ENCODE results near the gene IPO5.

Gene IPO5

DNA sequence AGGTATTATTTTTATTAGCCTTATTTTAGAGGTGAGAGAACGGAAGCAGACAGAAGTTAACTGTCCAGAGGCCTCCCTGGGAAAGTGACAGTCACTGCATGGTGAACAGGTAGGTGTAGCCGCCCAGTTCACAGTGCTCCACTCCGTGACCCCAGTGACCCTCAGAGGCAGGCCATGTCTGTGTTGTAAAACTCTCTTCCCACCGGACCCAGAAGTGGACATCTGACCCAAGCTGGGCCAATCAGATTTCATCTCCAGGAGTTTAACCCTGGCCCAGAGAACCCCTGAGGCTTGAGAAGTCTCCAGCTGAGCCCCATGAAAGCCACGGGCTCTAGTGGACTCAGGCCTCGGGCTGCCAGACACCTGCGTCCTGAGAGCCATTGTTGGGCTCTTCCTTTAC is 105.8 kb downstream of the IPO5 start:
- DNase-seq (ENCODE audit: low read depth), result no peak

DNA sequence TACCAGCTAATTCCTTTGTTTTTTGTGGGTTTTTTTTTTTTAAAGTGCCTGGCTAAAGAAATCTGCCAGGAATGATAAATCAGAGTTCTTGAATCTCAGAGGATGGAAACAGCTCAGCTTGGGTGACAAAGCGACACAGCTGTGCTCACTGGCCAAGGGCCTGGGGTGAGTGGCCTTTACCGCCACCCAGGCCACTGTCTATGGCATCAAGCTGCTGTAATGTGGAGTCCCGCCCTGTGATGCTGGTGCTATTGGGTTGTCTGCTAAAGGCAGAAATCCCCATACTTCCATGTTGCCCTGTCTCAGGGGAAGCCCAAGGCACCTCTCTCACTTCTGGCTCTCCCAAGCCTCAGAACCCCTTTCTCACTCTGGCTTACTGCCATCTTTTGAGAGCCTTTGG is 106.8 kb downstream of the IPO5 start:
- DNase-seq (ENCODE audit: low read depth), result no peak

DNA sequence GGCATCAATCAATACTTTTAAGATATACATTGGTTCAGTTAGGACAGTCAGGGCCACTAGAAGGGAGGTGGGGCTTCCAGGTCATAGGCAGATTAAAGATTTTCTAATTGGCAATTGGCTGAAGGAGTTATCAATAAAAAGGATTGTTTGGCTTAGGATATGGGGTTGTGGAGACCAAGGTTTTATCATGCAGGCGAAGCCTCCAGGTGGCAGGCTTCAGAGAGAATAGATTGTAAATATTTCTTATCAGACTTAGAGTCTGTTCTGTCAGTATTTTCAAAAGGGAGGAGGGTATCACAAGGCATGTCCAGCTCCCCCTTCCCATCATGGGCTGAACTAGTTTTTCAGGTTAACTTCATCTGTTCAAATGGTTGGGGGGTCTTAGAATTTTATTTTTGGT is 112.0 kb downstream of the IPO5 start:
- DNase-seq (ENCODE audit: low read depth), result no peak

DNA sequence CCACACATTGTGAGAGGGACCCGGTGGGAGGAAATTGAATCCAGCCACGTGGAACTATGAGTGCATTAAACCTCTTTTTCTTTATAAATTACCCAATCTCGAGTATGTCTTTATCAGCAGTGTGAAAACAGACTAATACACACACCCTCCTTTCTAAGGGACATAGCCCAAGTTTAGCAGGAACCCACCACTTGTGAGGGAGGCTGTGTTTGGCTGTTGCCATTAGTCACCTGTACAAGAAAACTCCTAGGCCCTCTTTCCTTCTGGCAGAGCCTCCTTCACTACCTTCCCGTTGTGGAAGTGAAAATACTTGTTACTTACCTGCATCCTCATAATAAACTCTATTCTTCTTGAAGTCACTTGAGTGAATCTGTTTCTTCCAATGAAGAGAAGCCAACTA is 113.2 kb downstream of the IPO5 start:
- no peak for DNase-seq (ENCODE audit: low read depth)

DNA sequence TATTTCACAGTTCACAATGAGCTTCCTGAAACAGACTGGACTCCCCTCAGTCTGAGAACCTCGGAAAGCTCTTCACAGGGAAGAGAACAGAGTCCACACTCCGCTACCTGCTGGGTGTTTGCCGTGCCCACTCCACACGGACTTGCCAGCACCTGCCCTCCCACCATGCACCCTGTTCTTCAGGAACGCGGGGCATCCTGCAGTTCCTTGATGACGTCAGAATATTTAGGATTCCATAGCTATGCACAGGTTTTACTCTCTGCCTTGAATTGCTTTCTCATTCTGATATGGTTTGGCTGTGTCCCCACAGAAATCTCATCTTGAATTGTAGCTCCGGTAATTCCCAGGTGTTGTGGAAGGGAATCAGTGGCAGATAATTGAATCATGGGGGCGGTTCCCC is 115.0 kb downstream of the IPO5 start:
- no peak for DNase-seq (ENCODE audit: low read depth)

DNA sequence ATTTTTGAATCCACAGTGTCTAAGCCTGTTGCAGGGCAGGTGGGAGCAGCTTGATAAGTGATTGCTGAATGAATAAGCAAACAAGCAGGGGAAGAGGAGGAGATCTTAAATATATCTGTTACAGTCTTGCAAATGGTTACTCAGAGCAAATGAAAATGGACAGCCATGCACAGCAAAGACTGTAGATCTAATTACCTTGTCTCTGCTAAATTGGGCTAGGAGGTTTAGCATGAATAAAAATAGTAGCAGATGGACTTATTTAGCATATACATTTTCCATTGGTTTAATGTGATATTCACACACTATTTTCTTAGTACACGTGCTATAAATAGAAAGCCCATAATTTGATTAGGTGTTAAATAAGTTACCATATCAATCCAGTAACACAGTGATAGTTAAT is 116.5 kb downstream of the IPO5 start:
- DNase-seq (ENCODE audit: low read depth), result no peak

DNA sequence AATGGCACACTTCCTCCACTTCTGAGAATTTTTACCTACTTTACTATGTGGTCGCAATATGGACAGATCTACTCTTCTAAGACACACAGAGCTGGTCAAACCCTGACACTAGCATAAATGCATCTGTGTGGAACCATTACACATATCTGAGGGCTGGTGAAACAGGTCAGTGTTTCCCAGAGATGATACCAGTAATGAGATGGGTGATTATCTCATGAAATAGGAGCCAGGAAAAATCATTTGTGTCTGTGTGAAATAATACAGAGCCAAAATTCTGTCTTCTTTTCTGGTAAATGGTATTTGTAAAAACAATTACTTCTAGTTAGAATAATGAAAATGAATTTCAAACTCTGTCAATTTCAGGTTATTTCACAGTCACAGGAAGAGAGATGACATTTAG is 117.8 kb downstream of the IPO5 start:
- no peak for DNase-seq (ENCODE audit: low read depth)

DNA sequence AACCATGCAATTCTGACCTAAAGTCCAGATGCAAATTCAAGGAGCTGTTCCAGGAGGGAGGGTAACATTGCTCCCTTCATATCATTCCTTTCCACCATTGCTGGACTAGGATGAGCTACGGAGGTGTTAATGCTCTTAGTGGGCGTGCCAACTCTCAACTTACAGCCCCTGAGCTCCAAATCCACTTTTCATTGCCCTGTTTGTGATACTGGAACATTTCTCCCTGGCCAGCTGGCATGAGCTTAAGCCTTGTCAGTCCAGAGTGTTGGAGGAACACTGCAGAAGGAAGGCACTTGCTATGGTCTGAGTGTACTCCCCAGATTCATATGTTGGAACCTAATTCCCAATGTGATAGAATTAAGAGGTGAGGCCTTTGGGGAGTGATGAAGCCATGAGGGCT is 119.0 kb downstream of the IPO5 start:
- DNase-seq (ENCODE audit: low read depth), result no peak

All from stimulated activated CD8-positive, alpha-beta memory T cell treated with anti-CD3 and anti-CD28 coated beads, Interleukin-15, amount 100 ng/mL, for 1 hour (primary cell).